ENCODE results near the gene NHLRC1.
A peak's percentile ranks its signal among the peaks of the same experiment; 100 is the strongest.
"Not testable (repeated sequence)": the region's sequence is repeated elsewhere in the genome, so short reads cannot be mapped to it uniquely, and the experiment has no call there.

Gene NHLRC1

GRCh38 chr6:18122128-18123093, at the start of gene NHLRC1:
NHLRC1 (minus strand) TSS chr6:18122677; CDS start chr6:18122606, 71 bp downstream.
- peak; percentile 74 for DNase-seq

GRCh38 chr6:18171871-18172270, 49.4 kb upstream of the NHLRC1 start:
- DNase-seq: no peak

- DNase-seq: no peak
Measured at GRCh38 chr6:18168264-18168663, 45.8 kb upstream of the NHLRC1 start.

- no peak for DNase-seq
Measured at GRCh38 chr6:18166312-18167036, 44.0 kb upstream of the NHLRC1 start.

GRCh38 chr6:18165751-18166150, 43.3 kb upstream of the NHLRC1 start:
- DNase-seq: no peak

- no peak for DNase-seq
Measured at GRCh38 chr6:18162401-18162800, 39.9 kb upstream of the NHLRC1 start.

- no peak for DNase-seq
Measured at GRCh38 chr6:18161431-18161830, 39.0 kb upstream of the NHLRC1 start.

- no peak for DNase-seq
Measured at GRCh38 chr6:18160911-18161310, 38.4 kb upstream of the NHLRC1 start.

GRCh38 chr6:18155864-18156421, 33.5 kb upstream of the NHLRC1 start:
- peak; percentile 57 for DNase-seq

- peak; percentile 98 for DNase-seq
Measured at GRCh38 chr6:18155150-18155863, 32.8 kb upstream of the NHLRC1 start, which contains the start of gene KDM1B. KDM1B (plus strand) TSS chr6:18155422; CDS start chr6:18159896, 4,474 bp downstream.

GRCh38 chr6:18154507-18155149, 32.2 kb upstream of the NHLRC1 start, which contains the start of gene TPMT:
TPMT (minus strand) TSS chr6:18155077; CDS start chr6:18149127, 5,950 bp downstream.
- no peak for DNase-seq

- DNase-seq: no peak
Measured at GRCh38 chr6:18153311-18153703, 30.8 kb upstream of the NHLRC1 start.

GRCh38 chr6:18151801-18152200, 29.3 kb upstream of the NHLRC1 start:
- DNase-seq: no peak

- not testable (repeated sequence) for DNase-seq
Measured at GRCh38 chr6:18151391-18151790, 28.9 kb upstream of the NHLRC1 start.

- no peak for DNase-seq
Measured at GRCh38 chr6:18148304-18149025, 26.0 kb upstream of the NHLRC1 start.

GRCh38 chr6:18147616-18148015, 25.1 kb upstream of the NHLRC1 start:
- no peak for DNase-seq

- no peak for DNase-seq
Measured at GRCh38 chr6:18147160-18147559, 24.7 kb upstream of the NHLRC1 start.

GRCh38 chr6:18142591-18142861, 20.0 kb upstream of the NHLRC1 start:
- no peak for DNase-seq

- DNase-seq: no peak
Measured at GRCh38 chr6:18141805-18142590, 19.5 kb upstream of the NHLRC1 start.

- DNase-seq: no peak
Measured at GRCh38 chr6:18139935-18140621, 17.6 kb upstream of the NHLRC1 start.
